SK-N-SH (cell line): Measurements from ENCODE around the gene GTF2H4.

ENCODE experiments used
- EZH2phosphoT487 ChIP-seq: fragments of 200-600 bp; sonication (generic); IDR thresholded peaks from 2 replicates; pipeline ENCODE4 v1.6.1; 2017; ENCODE audit warnings: low read depth, mixed run types, mild to moderate bottlenecking, antibody characterized with exemption, moderate library complexity, borderline replicate concordance
- NRF1 ChIP-seq: IDR thresholded peaks from 2 replicates; pipeline ENCODE4 v1.6.1; 2012; ENCODE audit warnings: low read depth, mild to moderate bottlenecking, low read length
- PBX3 ChIP-seq: IDR thresholded peaks from 2 replicates; pipeline ENCODE4; 2012
- RFX5 ChIP-seq: IDR thresholded peaks from 2 replicates; pipeline ENCODE4 v1.6.1; 2012; ENCODE audit warnings: mild to moderate bottlenecking, improper control_type of control experiment, low read length
- USF2 ChIP-seq: fragments of 150-350 bp; IDR thresholded peaks from 2 replicates; pipeline ENCODE4 v1.6.1; 2017; ENCODE audit warnings: antibody characterized with exemption, low read length, low read depth, borderline replicate concordance

DNA sequence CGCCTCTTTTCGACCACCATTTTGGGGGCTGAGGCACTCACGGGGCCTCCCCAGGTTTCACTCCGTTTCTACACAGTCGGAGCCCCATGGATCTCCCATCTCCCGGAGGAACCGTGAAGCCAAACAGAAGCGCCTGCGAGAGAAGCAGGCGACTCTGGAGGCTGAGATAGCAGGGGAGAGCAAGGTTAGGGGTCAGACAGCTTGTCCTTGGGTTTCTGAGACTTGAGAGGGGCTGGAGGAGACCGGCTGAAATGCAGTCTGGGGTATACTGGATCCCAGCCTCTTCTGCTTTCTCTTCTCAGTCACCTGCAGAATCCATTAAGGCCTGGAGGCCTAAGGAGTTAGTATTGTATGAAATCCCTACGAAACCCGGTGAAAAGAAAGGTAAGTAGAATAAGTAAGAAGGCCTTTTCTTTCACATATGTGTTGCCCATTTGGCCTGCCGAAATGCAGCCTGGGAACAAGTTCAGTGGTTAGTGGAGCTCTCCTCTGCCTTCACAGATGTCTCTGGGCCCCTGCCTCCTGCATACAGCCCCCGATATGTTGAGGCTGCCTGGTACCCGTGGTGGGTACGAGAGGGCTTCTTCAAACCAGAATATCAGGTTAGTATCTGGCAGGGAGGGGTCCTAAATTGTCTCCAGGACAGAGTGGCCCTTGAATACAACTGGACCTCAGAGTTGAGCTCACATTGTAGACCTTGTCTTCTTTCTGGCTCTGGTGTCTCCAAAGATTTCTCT, 7.0 kb downstream of the GTF2H4 start:
- TF ChIP-seq USF2 = no peak
- TF ChIP-seq EZH2phosphoT487 = no peak
- TF ChIP-seq PBX3 = no peak
- TF ChIP-seq RFX5 = no peak
- TF ChIP-seq NRF1 = no peak
